GM21447 (cell line): ENCODE data around the gene LTN1.

Experiments used
- ATAC-seq: cut with Tn5 transposase; IDR thresholded peaks from one replicate; pipeline ENCODE4 v1.9.1; 2021; ENCODE audit not compliant: unreplicated experiment

The LTN1 gene

GRCh38 chr21:28883931-28884330, 108.7 kb downstream of the LTN1 start:
- ATAC-seq = no peak

- no peak for ATAC-seq
These were observed 110.3 kb downstream of the LTN1 start for GRCh38 chr21:28882345-28882744.
